Thyroid gland (tissue), 4 donors: ENCODE data around the gene SCARF1.
A peak's percentile ranks its signal among the peaks of the same experiment; 100 is the strongest.

Source experiments
- POLR2A ChIP-seq, 2 donors: fragments of 450-650 bp; IDR thresholded peaks; one replicate each; pipeline ENCODE4 v1.6.1; 2017; ENCODE audit warnings: antibody characterized with exemption in 2 of 2, mild to moderate bottlenecking in 2 of 2, moderate library complexity in 1 of 2
- TF ChIP-seq, protein P1 (sequence below), 6 experiments: fragments of 200-600 bp in 3 of 6; fragments of 450-650 bp in 3 of 6; sonication (generic) in 3 of 6; IDR thresholded peaks; one replicate each; pipeline ENCODE4 v1.5.1; 2016 to 2019; ENCODE audit warnings: antibody characterized with exemption in 6 of 6, mild to moderate bottlenecking in 2 of 6, inconsistent platforms in 1 of 6, moderate library complexity in 1 of 6

DNA sequence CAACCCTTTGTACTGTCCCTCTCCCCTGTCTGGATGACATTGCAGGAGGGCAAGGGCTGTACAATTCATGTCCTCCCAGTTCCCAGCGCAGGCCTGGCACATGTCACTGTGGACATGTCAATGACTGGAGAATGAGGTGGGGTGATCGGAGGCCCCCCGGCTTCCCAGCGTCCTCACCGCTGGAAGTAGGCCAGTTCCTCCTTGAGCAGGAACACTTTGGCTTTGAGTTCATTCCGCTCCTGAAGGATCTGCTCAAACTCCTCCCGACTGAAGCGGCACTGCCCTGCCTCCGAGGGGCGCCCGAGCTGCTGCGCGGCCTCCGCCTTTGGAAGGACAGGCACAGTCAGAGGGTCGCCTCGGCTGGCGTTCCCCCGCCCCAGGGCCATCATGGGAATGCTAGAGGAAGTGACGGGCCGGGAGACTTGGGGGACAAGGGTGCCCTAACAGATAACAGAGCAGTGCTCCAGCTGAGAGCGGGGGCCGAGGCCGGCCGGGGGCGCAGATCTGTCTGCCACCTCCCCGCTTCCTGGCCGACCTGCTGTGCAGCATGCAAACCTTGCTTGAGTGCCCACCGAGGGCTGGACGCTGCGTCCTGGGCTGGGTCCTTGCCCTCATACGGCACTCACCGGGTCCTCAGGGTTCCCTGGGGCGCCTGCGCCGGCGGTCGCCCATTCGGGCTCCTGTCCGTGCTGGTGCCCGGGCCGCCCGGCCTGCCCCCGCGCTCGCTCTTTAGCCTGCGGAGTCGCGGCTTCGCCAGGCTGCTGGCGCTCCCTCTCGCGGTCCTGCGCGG, 2.8 kb upstream of the SCARF1 start:
- TF ChIP-seq, protein P1, sequence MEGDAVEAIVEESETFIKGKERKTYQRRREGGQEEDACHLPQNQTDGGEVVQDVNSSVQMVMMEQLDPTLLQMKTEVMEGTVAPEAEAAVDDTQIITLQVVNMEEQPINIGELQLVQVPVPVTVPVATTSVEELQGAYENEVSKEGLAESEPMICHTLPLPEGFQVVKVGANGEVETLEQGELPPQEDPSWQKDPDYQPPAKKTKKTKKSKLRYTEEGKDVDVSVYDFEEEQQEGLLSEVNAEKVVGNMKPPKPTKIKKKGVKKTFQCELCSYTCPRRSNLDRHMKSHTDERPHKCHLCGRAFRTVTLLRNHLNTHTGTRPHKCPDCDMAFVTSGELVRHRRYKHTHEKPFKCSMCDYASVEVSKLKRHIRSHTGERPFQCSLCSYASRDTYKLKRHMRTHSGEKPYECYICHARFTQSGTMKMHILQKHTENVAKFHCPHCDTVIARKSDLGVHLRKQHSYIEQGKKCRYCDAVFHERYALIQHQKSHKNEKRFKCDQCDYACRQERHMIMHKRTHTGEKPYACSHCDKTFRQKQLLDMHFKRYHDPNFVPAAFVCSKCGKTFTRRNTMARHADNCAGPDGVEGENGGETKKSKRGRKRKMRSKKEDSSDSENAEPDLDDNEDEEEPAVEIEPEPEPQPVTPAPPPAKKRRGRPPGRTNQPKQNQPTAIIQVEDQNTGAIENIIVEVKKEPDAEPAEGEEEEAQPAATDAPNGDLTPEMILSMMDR (IDR thresholded peaks at IDR 0.05), result peak in 3 of 6 experiments; percentile 58 to 96 (median 92)
- no peak for TF ChIP-seq POLR2A (IDR thresholded peaks at IDR 0.05)
